Epithelial cell of proximal tubule (primary cell): ENCODE measurements around the gene ROS1. TPM values are rescaled to one million over a fixed set of nuclear protein-coding genes. Genes with fewer than 3 reads are reported as not detected.

Experiments used
- DNase-seq: peaks from one replicate; pipeline ENCODE4 v3.0.0-alpha.2; 2011; ENCODE audit warnings: low read depth
- H3K4me3 ChIP-seq: 2 replicates; pipeline ENCODE4 v1.5.1; 2011; ENCODE audit warnings: low read depth, mild to moderate bottlenecking, low read length
- CTCF ChIP-seq: conservative IDR thresholded peaks from 2 replicates; pipeline ENCODE4 v1.5.1; 2012; ENCODE audit warnings: low read depth, mild to moderate bottlenecking, low read length
- total RNA-seq: library from RNA; depleted of rRNA; stranded (reverse); fragments of >200 nt; gene quantifications from 2 replicates; pipeline ENCODE4 v1.2.3, GENCODE V29; 2015

The ROS1 gene
- total RNA-seq, 1 donor from 2014 or later: not detected

GRCh38 chr6:117326396-117326795 lies 99.3 kb downstream of the ROS1 start:
- no peak overlapping the region for H3K4me3 ChIP-seq
- DNase-seq: no peak
- TF ChIP-seq CTCF: no peak

- no peak overlapping the region for H3K4me3 ChIP-seq
- peak; percentile 53 for TF ChIP-seq CTCF
- no peak for DNase-seq
Observed at GRCh38 chr6:117317261-117317660, 108.5 kb downstream of the ROS1 start.

- H3K4me3 ChIP-seq: no peak overlapping the region
- DNase-seq: no peak
- TF ChIP-seq CTCF: no peak
Observed at GRCh38 chr6:117311726-117312125, 114.0 kb downstream of the ROS1 start.

GRCh38 chr6:117311310-117311709 lies 114.4 kb downstream of the ROS1 start:
- TF ChIP-seq CTCF: no peak
- H3K4me3 ChIP-seq: no peak overlapping the region
- no peak for DNase-seq

- TF ChIP-seq CTCF: no peak
- DNase-seq: no peak
- no peak overlapping the region for H3K4me3 ChIP-seq
Observed at GRCh38 chr6:117309611-117310010, 116.1 kb downstream of the ROS1 start.

- no peak overlapping the region for H3K4me3 ChIP-seq
- TF ChIP-seq CTCF: no peak
- DNase-seq: no peak
Observed at GRCh38 chr6:117309069-117309468, 116.7 kb downstream of the ROS1 start.

GRCh38 chr6:117307655-117308054 lies 118.1 kb downstream of the ROS1 start:
- no peak for TF ChIP-seq CTCF
- no peak for DNase-seq
- no peak overlapping the region for H3K4me3 ChIP-seq
